ENCODE results near the gene PXN.

PXN gene

DNA sequence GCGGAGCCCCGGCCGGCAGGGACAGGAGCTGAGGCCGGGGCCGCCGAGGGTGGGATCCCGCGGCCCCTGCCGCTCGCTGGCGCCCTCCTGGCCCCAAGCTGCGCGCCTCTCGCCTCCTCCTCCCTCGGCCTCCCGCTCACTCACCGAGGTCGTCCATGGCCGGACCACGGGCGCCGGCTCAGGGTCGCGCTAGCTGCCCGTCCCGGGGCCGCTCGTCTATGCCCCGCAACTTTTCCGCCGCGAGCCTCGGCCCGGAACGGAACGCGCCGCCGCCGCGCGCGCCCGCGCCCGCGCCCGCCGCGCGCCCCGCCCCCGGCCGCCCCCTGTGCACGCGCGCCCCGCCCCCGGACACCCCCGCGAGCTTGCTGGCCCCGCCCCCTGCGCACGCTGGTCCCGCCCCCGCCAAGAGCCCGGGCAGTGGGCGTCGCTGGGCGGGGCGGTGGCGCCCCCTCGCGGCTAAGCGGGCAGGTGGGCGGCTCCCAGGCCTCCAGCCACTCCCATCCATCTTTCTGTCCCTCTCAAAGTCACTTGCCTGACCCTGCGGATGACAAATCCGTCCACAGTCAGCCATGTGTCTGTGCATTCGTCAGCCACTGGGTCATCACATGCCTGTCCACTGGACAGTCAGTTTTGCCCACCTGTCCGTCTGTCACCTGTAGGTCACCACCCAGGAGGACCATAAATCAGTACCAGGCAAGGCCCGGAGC is at the start of gene PXN:
TSS of gene PXN (minus strand) at position 258 of the 707 bp plus-strand sequence. CDS start at position 157, 101 bp downstream.
- peak; percentile 52 to 53 for DNase-seq (ENCODE audit: low read depth in 2 of 2)

GRCh38 chr12:120314220-120314619 is 48.7 kb upstream of the PXN start:
- DNase-seq (ENCODE audit: low read depth in 2 of 2): no peak

- DNase-seq (ENCODE audit: low read depth in 2 of 2): peak; percentile 85 to 90
Observed at GRCh38 chr12:120301962-120302815, 36.7 kb upstream of the PXN start, which contains the start of gene SIRT4. SIRT4 (plus strand) TSS chr12:120302321; CDS start chr12:120303562, 1,241 bp downstream.

GRCh38 chr12:120292661-120293531 is 27.4 kb upstream of the PXN start, which contains the start of gene RNU4-1:
RNU4-1 (minus strand) TSS chr12:120293237.
- DNase-seq (ENCODE audit: low read depth in 2 of 2): peak; percentile 97 to 98

DNA sequence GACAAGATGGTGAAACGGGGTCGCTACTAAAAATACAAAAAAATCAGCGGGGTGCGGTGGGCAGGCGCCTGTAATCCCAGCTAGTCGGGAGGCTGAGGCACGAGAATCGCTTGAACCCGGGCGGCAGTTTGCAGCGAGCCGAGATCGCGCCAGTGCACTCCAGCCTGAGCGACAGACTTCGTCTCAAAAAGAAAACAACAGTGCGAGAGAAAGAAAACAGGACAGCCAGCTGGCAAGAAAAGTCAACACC is 26.8 kb upstream of the PXN start:
- DNase-seq (ENCODE audit: low read depth in 2 of 2): no peak

DNA sequence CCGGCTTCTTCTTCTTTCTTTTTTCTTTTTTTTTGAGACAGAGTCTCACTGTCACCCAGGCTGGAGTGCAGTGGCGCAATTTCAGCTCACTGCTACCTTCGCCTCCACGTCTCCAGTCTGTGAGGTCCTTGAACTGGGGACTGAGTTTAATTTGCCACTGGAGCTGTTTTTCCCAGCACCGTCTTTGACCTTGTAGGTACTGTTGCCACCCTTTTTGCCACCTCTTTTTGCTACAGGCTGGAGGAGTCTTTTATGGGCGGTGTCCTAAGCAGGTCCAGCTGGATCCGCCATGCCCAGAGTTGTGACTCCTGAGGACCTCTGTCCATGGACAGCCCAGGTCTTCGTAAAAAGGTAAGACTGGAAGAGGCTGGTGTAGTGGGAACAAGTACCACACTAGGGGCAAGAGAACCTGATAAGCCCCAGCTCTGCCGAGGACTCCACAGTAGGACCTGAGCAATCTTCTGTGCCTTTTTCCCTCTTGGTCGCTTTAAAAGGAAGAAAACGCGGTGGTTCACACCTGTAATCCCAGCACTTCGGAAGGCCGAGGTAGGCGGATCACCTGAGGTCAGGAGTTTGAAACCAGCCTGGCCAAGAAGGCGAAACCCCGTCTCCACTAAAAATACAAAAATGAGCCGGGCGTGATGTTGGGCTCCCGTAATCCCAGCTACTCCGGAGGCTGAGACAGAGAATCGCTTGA is 25.2 kb upstream of the PXN start:
- DNase-seq (ENCODE audit: low read depth in 2 of 2): no peak

DNA sequence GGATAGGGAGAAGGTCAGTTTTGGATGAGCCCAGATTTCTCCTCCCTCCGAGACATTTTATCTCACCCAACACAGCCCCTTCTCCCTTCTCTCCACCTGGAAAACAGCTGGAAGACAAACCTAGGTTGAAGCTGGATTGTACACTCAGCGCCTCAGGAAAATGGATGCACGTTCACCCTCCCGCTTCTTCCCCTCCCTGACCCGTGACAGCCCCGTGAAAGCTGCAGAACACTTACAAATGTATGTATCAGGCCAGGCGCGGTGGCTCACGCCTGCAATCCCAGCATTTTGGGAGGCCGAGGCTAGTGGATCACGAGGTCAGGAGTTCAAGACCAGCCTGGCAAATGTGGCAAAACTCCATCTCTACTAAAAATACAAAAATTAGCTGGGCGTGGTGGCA is 22.0 kb upstream of the PXN start:
- DNase-seq (ENCODE audit: low read depth in 2 of 2): no peak

DNA sequence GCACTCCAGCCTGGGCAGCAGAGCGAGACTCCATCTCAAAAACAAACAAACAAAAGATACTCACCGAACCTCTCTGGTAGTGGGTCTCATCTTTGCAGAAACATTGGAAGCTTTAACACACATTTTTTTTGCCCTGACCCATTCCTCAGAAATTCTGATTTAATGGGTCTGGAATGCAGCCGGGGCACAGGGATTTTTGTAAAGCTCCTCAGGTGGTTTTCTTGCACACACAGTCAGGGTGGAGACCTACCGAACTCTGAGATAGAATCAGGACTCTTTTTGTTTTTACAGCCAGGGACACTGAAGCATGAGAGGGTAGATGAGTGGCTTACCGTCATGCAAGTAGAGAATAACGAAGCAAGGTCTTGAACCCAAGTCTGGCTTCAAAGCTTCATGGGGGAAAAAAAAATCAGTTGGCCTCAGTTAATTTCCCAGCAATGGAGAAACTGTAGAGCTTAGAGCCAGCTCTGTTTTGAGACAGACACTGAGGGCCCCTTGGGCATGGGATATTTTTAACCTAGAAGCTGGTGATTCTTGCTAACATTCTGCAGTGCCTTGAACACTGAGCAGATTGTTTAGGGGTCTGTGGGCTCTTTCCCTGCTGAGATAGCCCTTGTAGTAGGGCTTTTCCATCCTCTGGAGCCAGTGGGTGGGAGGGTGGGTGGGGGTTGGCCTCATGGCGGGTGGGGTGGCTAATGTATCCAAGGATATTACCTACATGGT is 21.4 kb upstream of the PXN start:
- DNase-seq (ENCODE audit: low read depth in 2 of 2): no peak

DNA sequence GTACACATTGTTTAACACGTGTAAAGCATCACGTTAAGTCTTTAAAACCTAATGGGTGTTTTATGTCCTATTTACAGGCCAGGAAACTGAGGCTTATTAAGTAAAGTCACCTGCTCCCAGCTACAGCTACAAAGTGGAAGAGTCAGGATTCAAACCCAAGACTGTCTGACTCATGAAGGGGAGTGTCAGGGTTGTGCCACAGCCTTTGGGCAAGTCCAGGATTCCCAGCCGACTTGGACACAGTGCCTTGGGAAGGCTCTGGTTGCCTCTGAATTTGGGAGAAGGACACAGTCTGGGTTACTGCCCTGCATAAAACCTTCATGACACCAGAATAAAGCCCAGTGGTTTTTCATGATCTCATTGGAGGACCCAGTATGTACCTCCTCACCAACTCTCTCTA is 18.9 kb upstream of the PXN start:
- no peak for DNase-seq (ENCODE audit: low read depth in 2 of 2)

DNA sequence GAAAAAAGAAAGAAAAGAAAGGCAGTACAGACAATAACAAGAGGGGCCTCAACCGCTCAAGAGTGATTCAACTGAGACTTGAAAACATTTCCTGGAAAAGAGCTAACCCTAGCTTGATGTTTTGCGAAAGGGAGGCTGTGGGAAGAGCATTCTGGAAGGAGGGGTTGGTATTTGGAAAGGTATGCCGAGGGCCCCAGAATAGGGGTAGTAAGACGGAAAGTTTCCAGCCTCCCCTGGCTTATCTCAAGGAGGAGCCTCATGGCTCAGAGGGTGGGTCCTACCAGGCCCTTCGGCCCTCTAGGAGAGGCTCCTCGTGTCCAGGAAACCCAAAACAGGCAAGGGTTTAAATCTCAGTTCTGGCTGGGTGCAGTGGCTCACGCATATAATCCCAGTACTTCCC is 17.8 kb upstream of the PXN start:
- no peak for DNase-seq (ENCODE audit: low read depth in 2 of 2)

- DNase-seq (ENCODE audit: low read depth in 2 of 2): no peak
Observed at GRCh38 chr12:120278137-120279069, 12.9 kb upstream of the PXN start.

DNA sequence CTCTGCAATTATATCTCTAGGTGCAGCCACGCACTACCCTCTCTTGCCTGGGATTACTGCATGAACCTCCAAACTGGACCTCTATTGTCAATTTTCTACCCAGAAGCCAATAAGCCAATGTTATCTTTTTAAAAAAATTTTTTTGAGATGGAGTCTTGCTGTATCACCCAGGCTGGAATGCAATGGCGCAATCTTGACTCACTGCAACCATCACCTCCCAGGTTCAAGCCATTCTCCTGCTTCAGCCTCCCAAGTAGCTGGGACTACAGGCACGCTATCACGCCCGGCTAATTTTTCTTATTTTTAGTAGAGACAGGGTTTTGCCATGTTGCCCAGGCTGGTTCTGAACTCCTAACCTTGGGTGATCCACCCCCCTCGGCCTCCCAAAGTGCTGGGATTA is 11.2 kb upstream of the PXN start:
- DNase-seq (ENCODE audit: low read depth in 2 of 2): no peak

DNA sequence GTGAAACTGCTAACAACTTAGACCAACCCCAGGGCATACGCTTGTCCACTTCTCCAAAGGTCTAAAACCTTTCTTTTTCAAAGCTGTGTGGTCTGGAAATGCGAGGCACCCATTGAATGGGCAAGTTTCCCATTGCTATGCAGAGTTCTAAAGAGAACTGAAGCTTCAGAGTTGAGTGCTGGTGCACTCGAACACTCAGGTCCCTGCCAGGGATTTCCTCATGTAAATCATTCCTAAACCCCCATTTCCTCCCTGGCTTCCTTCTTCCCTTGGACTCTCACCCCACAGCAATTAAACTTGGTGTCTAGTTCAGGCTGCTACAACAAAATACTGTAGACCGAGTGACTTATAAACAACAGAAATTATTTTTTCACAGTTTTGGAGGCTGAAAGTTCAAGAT is 2.2 kb upstream of the PXN start:
- no peak for DNase-seq (ENCODE audit: low read depth in 2 of 2)

GRCh38 chr12:120266180-120266870 is 795 bp upstream of the PXN start:
- no peak for DNase-seq (ENCODE audit: low read depth in 2 of 2)

DNA sequence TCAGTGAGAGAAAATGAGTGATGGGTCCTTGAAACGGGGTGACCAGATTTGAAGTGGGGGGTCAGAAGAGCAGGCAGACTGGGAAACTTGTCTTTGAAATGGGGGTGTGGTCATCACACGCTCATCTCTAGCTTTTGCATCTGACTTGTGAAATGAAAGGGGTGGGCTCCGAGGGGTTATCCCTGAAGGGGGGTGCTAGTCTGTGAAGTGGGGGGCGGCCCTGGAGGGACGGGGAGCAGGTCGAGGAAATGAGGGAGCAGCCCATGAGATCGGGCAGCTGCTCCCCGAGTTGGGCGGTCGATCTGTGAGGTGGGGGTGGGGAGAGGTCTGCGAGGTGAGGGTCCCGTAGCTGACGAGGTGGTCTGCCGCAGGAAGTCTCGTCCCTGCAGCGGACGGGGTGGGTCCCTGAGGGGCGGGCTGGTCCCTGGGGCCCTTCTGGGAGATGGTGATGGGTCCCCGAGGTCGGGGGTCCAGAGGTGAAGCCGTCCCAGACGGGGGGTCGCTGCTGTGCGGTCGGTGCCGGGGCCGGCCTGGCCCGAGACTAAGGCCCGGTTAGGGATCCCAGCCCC is 542 bp downstream of the PXN start:
- no peak for DNase-seq (ENCODE audit: low read depth in 2 of 2)

DNA sequence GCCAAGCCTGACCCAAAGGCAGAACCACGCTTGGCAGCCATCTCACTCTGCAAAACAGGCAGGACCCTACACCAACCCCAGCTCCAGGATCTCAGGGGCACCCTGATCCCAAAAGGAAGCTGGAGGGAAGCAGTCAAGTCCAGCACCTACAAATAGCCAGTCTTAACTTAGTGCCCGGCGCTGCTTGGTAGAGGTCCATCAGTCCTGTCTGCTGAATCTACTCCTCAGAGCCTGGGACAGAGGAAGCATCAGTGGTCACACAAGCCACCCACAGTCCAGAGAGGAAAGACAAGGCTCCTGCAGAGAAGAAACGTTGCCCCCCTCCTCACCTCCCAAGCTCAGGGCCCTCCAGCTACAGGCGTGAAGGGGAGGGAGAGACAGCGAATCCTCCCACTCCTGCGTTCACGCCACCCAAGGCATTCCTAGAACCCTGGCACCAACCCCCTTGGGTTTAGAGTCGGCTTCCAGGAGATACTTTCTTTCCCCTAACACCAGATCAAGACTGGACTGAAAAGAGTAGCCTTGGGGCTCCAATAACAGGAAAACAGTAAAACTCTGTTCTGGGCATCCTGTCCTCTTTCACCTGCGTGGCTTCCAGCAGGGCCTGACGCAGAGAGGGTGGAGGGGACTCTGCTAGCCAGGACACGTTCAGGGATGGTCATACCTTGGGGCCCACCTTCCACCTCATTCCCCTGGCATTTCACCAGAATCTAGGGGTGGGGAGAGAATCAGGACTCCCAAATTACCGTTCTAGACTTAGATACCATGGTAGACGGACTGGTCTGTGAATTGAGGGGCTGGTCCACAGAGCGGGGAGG is 1.2 kb downstream of the PXN start:
- no peak for DNase-seq (ENCODE audit: low read depth in 2 of 2)

GRCh38 chr12:120263748-120264085 is 1.8 kb downstream of the PXN start:
- no peak for DNase-seq (ENCODE audit: low read depth in 2 of 2)

All from fibroblast of skin of left quadriceps (primary cell).